Liver (tissue), 9 donors: ENCODE data around the gene PHLDA2. TPM values are rescaled to one million over a fixed set of nuclear protein-coding genes. Genes with fewer than 3 reads are reported as not detected.

Experiments used
- DNase-seq: peaks from one replicate; pipeline ENCODE4 v3.0.0-alpha.2; 2017; ENCODE audit warnings: low spot score
- H3K27ac ChIP-seq, 2 donors: one replicate each; pipeline ENCODE4 v1.7.0; 2013; ENCODE audit warnings: inconsistent platforms in 2 of 2, low read length in 2 of 2, control low read depth in 1 of 2, low read depth in 1 of 2, mild to moderate bottlenecking in 1 of 2
- H3K27me3 ChIP-seq, 4 donors: one replicate each; pipeline versions ENCODE4 v1.6.1 to v1.7.0; 2013; ENCODE audit warnings: low read length in 3 of 4, inconsistent platforms in 1 of 4, mild to moderate bottlenecking in 1 of 4, moderate library complexity in 1 of 4; ENCODE audit not compliant: control insufficient read depth in 4 of 4, insufficient read depth in 4 of 4
- H3K36me3 ChIP-seq, 4 donors: one replicate each; pipeline versions ENCODE4 v1.6.1 to v1.7.0; 2013; ENCODE audit warnings: low read length in 3 of 4, mild to moderate bottlenecking in 3 of 4, low read depth in 1 of 4, moderate library complexity in 1 of 4; ENCODE audit not compliant: control insufficient read depth in 4 of 4, insufficient read depth in 3 of 4
- H3K4me1 ChIP-seq, 4 donors: one replicate each; pipeline versions ENCODE4 v1.6.1 to v1.7.0; 2013; ENCODE audit warnings: low read length in 3 of 4, mild to moderate bottlenecking in 3 of 4, moderate library complexity in 1 of 4; ENCODE audit not compliant: control insufficient read depth in 4 of 4, insufficient read depth in 4 of 4
- H3K4me3 ChIP-seq, 3 donors: one replicate each; pipeline versions ENCODE4 v1.6.1 to v1.7.0; 2013; ENCODE audit warnings: low read length in 3 of 3, control low read depth in 1 of 3, low read depth in 1 of 3, mild to moderate bottlenecking in 1 of 3
- H3K9ac ChIP-seq, 2 donors: one replicate each; pipeline ENCODE4 v1.7.0; 2013; ENCODE audit warnings: low read length in 2 of 2, mild to moderate bottlenecking in 2 of 2, moderate library complexity in 2 of 2, control low read depth in 1 of 2, low read depth in 1 of 2
- H3K9me3 ChIP-seq, 4 donors: one replicate each; pipeline versions ENCODE4 v1.6.1 to v1.7.0; 2013; ENCODE audit warnings: low read length in 3 of 4; ENCODE audit not compliant: control insufficient read depth in 4 of 4
- FOXA2 ChIP-seq: IDR thresholded peaks from 2 replicates; pipeline ENCODE4 v1.6.1; 2016; ENCODE audit warnings: antibody characterized with exemption
- HNF4A ChIP-seq, 2 donors: conservative IDR thresholded peaks; 2 replicates each; pipeline ENCODE4 v1.6.1; 2016; ENCODE audit warnings: antibody characterized with exemption in 2 of 2, mild to moderate bottlenecking in 2 of 2
- JUND ChIP-seq, 2 donors: IDR thresholded peaks; 2 replicates each; pipeline ENCODE4 v1.6.1; 2016; ENCODE audit warnings: antibody characterized with exemption in 2 of 2
- NR2F2 ChIP-seq: IDR thresholded peaks from 2 replicates; pipeline ENCODE4 v1.6.1; 2016; ENCODE audit warnings: antibody characterized with exemption
- RAD21 ChIP-seq, 2 donors: IDR thresholded peaks; 2 replicates each; pipeline ENCODE4 v1.6.1; 2016; ENCODE audit warnings: antibody characterized with exemption in 2 of 2, mild to moderate bottlenecking in 2 of 2
- RXRA ChIP-seq, 2 donors: IDR thresholded peaks; 2 replicates each; pipeline ENCODE4 v1.6.1; 2017 to 2018; ENCODE audit warnings: antibody characterized with exemption in 2 of 2, mild to moderate bottlenecking in 1 of 2
- SP1 ChIP-seq: IDR thresholded peaks from 2 replicates; pipeline ENCODE4 v1.6.1; 2018; ENCODE audit warnings: antibody characterized with exemption, mild to moderate bottlenecking
- TAF1 ChIP-seq: conservative IDR thresholded peaks from 2 replicates; pipeline ENCODE4 v1.6.1; 2016; ENCODE audit warnings: antibody characterized with exemption, mild to moderate bottlenecking
- WGBS: extraction: QIAGEN DNeasy Blood & Tissue Kit; methylation state at CpG from one replicate; pipeline ENCODE4 v1.1.7; 2013; 5-methylcytosine and 5-hydroxymethylcytosine counted together
- polyA plus RNA-seq, 2 donors: library from polyadenylated mRNA; stranded (reverse) in 1 of 2; unstranded in 1 of 2; fragments of 200-250 nt in 1 of 2; fragments of >200 nt in 1 of 2; fragmentation: Nextera tagmentation in 1 of 2; extraction: Ambion mirVana in 1 of 2; gene quantifications; one replicate each; pipeline versions ENCODE4 v1.2.1 to v1.2.3, GENCODE V29; 2013 to 2015
- total RNA-seq, 2 donors: library from RNA; depleted of rRNA; stranded (reverse); fragments of >200 nt; gene quantifications; one replicate each; pipeline ENCODE4 v1.2.3, GENCODE V29; 2014
- TF ChIP-seq, protein P1 (sequence below): IDR thresholded peaks from 2 replicates; pipeline ENCODE4 v1.6.1; 2016; ENCODE audit warnings: antibody characterized with exemption, mild to moderate bottlenecking
- TF ChIP-seq, protein P2 (sequence below): fragments of 150-350 bp; IDR thresholded peaks from 2 replicates; pipeline ENCODE4 v1.5.1; 2017; ENCODE audit warnings: improper control_type of control experiment, low read depth, low read length; ENCODE audit not compliant: missing input control
- donor health status: healthy.
- donor health status: healthy.
- donor health status: healthy.
- donor health status: healthy.
- donor health status: healthy.

PHLDA2 gene
- total and polyA plus RNA-seq, 4 donors: 0.23 to 1.4 (median 0.99) TPM; not detected in 1

DNA sequence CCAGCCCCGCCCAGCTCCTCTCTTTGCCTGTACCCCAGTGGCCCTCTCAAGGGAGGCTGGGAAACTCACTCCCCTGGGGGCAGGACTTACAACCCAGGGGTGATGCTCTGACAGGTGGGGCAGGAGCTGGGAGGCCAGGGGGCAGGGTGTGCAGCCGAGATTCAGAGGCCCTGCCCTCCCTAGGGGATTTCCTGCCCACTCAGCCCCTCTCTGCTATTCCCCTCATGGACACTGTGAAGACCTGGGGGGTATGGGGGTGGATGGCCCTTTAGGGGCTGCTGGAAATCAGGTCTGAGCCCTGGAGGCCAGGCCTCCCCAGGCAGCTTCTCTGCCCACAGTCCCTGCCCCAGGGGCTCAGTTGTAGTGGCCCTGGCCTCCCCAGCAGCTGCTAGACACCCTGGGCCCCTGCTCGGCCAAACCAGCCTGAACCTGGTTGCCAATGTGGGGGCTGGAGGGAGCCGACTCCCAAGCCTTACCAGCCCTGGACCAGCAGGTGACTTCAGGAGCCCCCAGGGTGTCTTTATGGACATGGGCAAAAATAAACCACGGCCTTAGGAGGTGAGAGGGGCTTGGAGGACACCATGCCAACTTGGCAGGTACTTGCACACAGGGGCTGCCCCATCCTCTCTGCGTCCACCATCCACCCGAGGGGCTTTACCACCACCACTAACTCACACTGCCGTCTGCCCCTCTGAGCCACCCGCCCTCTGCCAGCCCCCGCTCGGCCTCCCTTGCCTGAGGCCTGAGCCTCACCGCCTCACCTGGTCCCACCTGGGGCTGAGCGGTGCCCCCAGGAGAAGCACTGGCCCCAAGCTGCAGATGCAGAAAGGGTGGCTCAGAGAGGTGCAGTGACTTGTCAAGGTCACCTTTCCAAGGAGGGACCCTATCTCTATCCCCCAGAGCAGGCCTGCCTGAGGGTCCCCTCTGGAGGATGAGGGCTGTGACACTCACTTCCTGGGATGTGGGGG lies 2.8 kb upstream of the PHLDA2 start (continued):
- TF ChIP-seq, protein P1, sequence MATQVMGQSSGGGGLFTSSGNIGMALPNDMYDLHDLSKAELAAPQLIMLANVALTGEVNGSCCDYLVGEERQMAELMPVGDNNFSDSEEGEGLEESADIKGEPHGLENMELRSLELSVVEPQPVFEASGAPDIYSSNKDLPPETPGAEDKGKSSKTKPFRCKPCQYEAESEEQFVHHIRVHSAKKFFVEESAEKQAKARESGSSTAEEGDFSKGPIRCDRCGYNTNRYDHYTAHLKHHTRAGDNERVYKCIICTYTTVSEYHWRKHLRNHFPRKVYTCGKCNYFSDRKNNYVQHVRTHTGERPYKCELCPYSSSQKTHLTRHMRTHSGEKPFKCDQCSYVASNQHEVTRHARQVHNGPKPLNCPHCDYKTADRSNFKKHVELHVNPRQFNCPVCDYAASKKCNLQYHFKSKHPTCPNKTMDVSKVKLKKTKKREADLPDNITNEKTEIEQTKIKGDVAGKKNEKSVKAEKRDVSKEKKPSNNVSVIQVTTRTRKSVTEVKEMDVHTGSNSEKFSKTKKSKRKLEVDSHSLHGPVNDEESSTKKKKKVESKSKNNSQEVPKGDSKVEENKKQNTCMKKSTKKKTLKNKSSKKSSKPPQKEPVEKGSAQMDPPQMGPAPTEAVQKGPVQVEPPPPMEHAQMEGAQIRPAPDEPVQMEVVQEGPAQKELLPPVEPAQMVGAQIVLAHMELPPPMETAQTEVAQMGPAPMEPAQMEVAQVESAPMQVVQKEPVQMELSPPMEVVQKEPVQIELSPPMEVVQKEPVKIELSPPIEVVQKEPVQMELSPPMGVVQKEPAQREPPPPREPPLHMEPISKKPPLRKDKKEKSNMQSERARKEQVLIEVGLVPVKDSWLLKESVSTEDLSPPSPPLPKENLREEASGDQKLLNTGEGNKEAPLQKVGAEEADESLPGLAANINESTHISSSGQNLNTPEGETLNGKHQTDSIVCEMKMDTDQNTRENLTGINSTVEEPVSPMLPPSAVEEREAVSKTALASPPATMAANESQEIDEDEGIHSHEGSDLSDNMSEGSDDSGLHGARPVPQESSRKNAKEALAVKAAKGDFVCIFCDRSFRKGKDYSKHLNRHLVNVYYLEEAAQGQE: no peak
- no peak for TF ChIP-seq JUND (IDR thresholded peaks at IDR 0.05)

- Histone ChIP-seq H3K4me1 (peaks cover 11 to 23% (median 18%) of the 10 kb centered on the region in 4 donors), H3K9ac (peak overlapping the region in 1 of 2 donors; percentile 27)
- 69% methylated on average over 4 of the region's 4 CpGs for WGBS
These were observed 2.2 kb upstream of the PHLDA2 start for GRCh38 chr11:2931420-2931746.

GRCh38 chr11:2930704-2931419 lies 1.6 kb upstream of the PHLDA2 start:
- WGBS: 35% methylated on average over 21 of the region's 21 CpGs
- Histone ChIP-seq H3K9ac (peak overlapping the region; percentile 27 to 41), H3K27ac (peak overlapping the region in 1 of 2 donors; percentile 48), H3K4me1 (peaks cover 11 to 23% (median 18%) of the 10 kb centered on the region in 4 donors), H3K27me3 (no peaks in the 10 kb centered on the region), H3K36me3 (no peaks in the 10 kb centered on the region), H3K4me3 (peak overlapping the region in 2 of 3 donors; percentile 48 to 59), H3K9me3 (no peaks in the 10 kb centered on the region)
- no peak for TF ChIP-seq NR2F2
- TF ChIP-seq, protein P2, sequence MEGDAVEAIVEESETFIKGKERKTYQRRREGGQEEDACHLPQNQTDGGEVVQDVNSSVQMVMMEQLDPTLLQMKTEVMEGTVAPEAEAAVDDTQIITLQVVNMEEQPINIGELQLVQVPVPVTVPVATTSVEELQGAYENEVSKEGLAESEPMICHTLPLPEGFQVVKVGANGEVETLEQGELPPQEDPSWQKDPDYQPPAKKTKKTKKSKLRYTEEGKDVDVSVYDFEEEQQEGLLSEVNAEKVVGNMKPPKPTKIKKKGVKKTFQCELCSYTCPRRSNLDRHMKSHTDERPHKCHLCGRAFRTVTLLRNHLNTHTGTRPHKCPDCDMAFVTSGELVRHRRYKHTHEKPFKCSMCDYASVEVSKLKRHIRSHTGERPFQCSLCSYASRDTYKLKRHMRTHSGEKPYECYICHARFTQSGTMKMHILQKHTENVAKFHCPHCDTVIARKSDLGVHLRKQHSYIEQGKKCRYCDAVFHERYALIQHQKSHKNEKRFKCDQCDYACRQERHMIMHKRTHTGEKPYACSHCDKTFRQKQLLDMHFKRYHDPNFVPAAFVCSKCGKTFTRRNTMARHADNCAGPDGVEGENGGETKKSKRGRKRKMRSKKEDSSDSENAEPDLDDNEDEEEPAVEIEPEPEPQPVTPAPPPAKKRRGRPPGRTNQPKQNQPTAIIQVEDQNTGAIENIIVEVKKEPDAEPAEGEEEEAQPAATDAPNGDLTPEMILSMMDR: peak; percentile 78
- peak in 1 of 2 donors; percentile 36 for TF ChIP-seq RXRA (IDR thresholded peaks at IDR 0.05)
- peak; percentile 16 for TF ChIP-seq SP1
- peak in 1 of 2 donors; percentile 25 for TF ChIP-seq HNF4A (conservative IDR thresholded peaks at IDR 0.05)
- no peak for TF ChIP-seq JUND (IDR thresholded peaks at IDR 0.05)
- TF ChIP-seq RAD21 (IDR thresholded peaks at IDR 0.05): peak; percentile 89 to 91
- no peak for TF ChIP-seq FOXA2
- DNase-seq: peak; percentile 68

More at GRCh38 chr11:2931420-2931746, 2.2 kb upstream of the PHLDA2 start:
- no peak for TF ChIP-seq TAF1
- TF ChIP-seq, protein P1: no peak
- Histone ChIP-seq H3K27me3 (no peaks in the 10 kb centered on the region), H3K4me3 (no peak overlapping the region), H3K27ac (no peak overlapping the region), H3K36me3 (no peaks in the 10 kb centered on the region), H3K9me3 (no peaks in the 10 kb centered on the region)
- DNase-seq: no peak
